Adrenal gland (tissue), 5 donors: ENCODE measurements around the gene MTAP.

ENCODE experiments used
- CTCF ChIP-seq, 6 experiments: fragments of 450-650 bp in 4 of 6; fragments of 200-600 bp in 2 of 6; sonication (generic) in 1 of 6; IDR thresholded peaks; 1 replicate in 5 of 6; 2 replicates in 1 of 6; pipeline versions ENCODE4 v1.5.1 to v1.8.0; 2016 to 2021; ENCODE audit warnings: antibody characterized with exemption in 6 of 6, mild to moderate bottlenecking in 2 of 6, moderate library complexity in 1 of 6
- POLR2A ChIP-seq, 2 donors: fragments of 450-650 bp; IDR thresholded peaks; one replicate each; pipeline ENCODE4 v1.6.1; 2017; ENCODE audit warnings: antibody characterized with exemption in 2 of 2, mild to moderate bottlenecking in 2 of 2, moderate library complexity in 1 of 2
- donor health status: DM: no; HTN: no; CAD: no.

- TF ChIP-seq CTCF (IDR thresholded peaks at IDR 0.05), result no peak
- no peak for TF ChIP-seq POLR2A (IDR thresholded peaks at IDR 0.05)
These were observed 31.4 kb upstream of the MTAP start for GRCh38 chr9:21770871-21771560.
